GM18508 (cell line): ENCODE measurements around the gene CFAP410.
"Not testable (repeated sequence)": the region's sequence is repeated elsewhere in the genome, so short reads cannot be mapped to it uniquely, and the experiment has no call there.

Experiments used
- ATAC-seq: cut with Tn5 transposase; IDR thresholded peaks from one replicate; pipeline ENCODE4 v1.9.1; 2021; ENCODE audit warnings: moderate number of reproducible peaks; ENCODE audit not compliant: insufficient read depth, unreplicated experiment

Gene CFAP410

GRCh38 chr21:44352253-44352860 is 13.2 kb upstream of the CFAP410 start:
- no peak for ATAC-seq

- ATAC-seq = no peak
Measured at GRCh38 chr21:44351535-44352252, 12.5 kb upstream of the CFAP410 start.

GRCh38 chr21:44350773-44351481 is 11.7 kb upstream of the CFAP410 start:
- no peak for ATAC-seq

GRCh38 chr21:44349847-44350772 is 10.9 kb upstream of the CFAP410 start:
- no peak for ATAC-seq

GRCh38 chr21:44349416-44349846 is 10.2 kb upstream of the CFAP410 start:
- no peak for ATAC-seq

GRCh38 chr21:44348861-44349260 is 9.7 kb upstream of the CFAP410 start:
- no peak for ATAC-seq

- ATAC-seq = no peak
Measured at GRCh38 chr21:44347911-44348451, 8.8 kb upstream of the CFAP410 start.

GRCh38 chr21:44345495-44345894 is 6.3 kb upstream of the CFAP410 start:
- no peak for ATAC-seq

- ATAC-seq = no peak
Measured at GRCh38 chr21:44344541-44345183, 5.5 kb upstream of the CFAP410 start.

- not testable (repeated sequence) for ATAC-seq
Measured at GRCh38 chr21:44342981-44343380, 3.8 kb upstream of the CFAP410 start.

GRCh38 chr21:44341726-44342458 is 2.7 kb upstream of the CFAP410 start:
- not testable (repeated sequence) for ATAC-seq

- ATAC-seq = no peak
Measured at GRCh38 chr21:44337941-44338895, 972 bp downstream of the CFAP410 start.

- ATAC-seq = no peak
Measured at GRCh38 chr21:44337449-44337848, 1.7 kb downstream of the CFAP410 start.

- no peak for ATAC-seq
Measured at GRCh38 chr21:44335266-44336059, 3.7 kb downstream of the CFAP410 start.

- ATAC-seq = no peak
Measured at GRCh38 chr21:44334329-44335030, 4.7 kb downstream of the CFAP410 start.

- ATAC-seq = no peak
Measured at GRCh38 chr21:44333509-44334328, 5.5 kb downstream of the CFAP410 start.
